ENCODE measurements around the gene TSPAN18. TPM values are rescaled to one million over a fixed set of nuclear protein-coding genes. Genes with fewer than 3 reads are reported as not detected.

The TSPAN18 gene
- total RNA-seq, 1 experiment from 2014 or later, result 18.3 TPM

DNA sequence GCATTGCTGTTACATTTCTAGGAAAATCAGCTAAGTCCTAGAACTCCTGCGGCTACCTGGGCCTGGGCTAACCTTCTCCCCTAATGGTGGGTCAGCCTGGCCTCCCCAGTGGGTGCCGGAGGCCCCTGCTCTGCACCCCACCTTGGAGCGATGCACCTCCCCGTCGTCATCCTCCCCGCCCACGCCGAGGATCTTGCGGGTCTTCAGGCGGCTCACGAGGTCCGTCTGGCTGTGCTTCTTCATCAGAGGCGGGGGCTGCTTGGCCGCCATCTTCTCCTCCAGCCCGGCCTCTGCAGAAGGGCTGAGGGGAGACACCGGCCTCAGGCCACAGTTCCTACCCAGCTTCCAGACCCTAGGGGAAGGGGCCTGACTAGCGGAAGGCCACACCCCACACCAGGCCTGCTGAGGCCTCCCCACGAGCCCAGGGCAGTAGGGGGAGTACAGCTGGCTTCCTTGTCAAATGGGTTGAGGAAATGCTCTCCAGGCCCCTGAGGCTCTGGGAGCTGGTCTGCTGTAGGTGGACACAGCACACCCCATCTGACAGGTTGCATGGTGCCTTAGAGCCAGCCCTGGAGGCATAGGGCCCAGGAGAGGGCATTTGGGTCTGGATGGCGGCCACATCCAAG, 211.4 kb downstream of the TSPAN18 start (continued):
- TF ChIP-seq, protein P1, sequence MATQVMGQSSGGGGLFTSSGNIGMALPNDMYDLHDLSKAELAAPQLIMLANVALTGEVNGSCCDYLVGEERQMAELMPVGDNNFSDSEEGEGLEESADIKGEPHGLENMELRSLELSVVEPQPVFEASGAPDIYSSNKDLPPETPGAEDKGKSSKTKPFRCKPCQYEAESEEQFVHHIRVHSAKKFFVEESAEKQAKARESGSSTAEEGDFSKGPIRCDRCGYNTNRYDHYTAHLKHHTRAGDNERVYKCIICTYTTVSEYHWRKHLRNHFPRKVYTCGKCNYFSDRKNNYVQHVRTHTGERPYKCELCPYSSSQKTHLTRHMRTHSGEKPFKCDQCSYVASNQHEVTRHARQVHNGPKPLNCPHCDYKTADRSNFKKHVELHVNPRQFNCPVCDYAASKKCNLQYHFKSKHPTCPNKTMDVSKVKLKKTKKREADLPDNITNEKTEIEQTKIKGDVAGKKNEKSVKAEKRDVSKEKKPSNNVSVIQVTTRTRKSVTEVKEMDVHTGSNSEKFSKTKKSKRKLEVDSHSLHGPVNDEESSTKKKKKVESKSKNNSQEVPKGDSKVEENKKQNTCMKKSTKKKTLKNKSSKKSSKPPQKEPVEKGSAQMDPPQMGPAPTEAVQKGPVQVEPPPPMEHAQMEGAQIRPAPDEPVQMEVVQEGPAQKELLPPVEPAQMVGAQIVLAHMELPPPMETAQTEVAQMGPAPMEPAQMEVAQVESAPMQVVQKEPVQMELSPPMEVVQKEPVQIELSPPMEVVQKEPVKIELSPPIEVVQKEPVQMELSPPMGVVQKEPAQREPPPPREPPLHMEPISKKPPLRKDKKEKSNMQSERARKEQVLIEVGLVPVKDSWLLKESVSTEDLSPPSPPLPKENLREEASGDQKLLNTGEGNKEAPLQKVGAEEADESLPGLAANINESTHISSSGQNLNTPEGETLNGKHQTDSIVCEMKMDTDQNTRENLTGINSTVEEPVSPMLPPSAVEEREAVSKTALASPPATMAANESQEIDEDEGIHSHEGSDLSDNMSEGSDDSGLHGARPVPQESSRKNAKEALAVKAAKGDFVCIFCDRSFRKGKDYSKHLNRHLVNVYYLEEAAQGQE (IDR thresholded peaks at IDR 0.05; ENCODE audit: low read depth), result no peak
- TF ChIP-seq, protein P2, sequence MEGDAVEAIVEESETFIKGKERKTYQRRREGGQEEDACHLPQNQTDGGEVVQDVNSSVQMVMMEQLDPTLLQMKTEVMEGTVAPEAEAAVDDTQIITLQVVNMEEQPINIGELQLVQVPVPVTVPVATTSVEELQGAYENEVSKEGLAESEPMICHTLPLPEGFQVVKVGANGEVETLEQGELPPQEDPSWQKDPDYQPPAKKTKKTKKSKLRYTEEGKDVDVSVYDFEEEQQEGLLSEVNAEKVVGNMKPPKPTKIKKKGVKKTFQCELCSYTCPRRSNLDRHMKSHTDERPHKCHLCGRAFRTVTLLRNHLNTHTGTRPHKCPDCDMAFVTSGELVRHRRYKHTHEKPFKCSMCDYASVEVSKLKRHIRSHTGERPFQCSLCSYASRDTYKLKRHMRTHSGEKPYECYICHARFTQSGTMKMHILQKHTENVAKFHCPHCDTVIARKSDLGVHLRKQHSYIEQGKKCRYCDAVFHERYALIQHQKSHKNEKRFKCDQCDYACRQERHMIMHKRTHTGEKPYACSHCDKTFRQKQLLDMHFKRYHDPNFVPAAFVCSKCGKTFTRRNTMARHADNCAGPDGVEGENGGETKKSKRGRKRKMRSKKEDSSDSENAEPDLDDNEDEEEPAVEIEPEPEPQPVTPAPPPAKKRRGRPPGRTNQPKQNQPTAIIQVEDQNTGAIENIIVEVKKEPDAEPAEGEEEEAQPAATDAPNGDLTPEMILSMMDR (IDR thresholded peaks at IDR 0.05 in 2 of 3, conservative IDR thresholded peaks at IDR 0.05 in 1 of 3; ENCODE audit: borderline replicate concordance in 1 of 3, insufficient read depth in 1 of 3, low read depth in 2 of 3, low read length in 2 of 3), result no peak
- no peak for TF ChIP-seq ZNF274 (IDR thresholded peaks at IDR 0.05; ENCODE audit: low read depth, low read length)
- no peak for TF ChIP-seq CBX3 (IDR thresholded peaks at IDR 0.05; ENCODE audit: low read depth)
- TF ChIP-seq SIN3A (IDR thresholded peaks at IDR 0.05; ENCODE audit: low read depth), result no peak
- TF ChIP-seq ELF1 (IDR thresholded peaks at IDR 0.05; ENCODE audit: borderline replicate concordance, low read depth), result no peak
- TF ChIP-seq EZH2phosphoT487 (IDR thresholded peaks at IDR 0.05; ENCODE audit: borderline replicate concordance), result no peak

Data from HCT116 (cell line).